HepG2 (cell line): ENCODE results near the gene FREM3. TPM values are rescaled to one million over a fixed set of nuclear protein-coding genes. Genes with fewer than 3 reads are reported as not detected.

Experiments
- ATAC-seq: fragments of 200-7000 bp; cut with Tn5 transposase; 3 replicates; pipeline ENCODE4 v1.9.1; 2020; ENCODE audit warnings: mild to moderate bottlenecking, moderate library complexity
- BruUV-seq: library from RNA; stranded (reverse); fragments of 400-500 nt; replicated peaks from 2 replicates; lab custom pipeline; 2021; lab: Mats Ljungman, UMichigan
- CTCF ChIA-PET: fragments of 300-600 bp; formaldehyde crosslinking; extraction: SDS; loops from one replicate; lab custom pipeline; 2021; ENCODE audit warnings: low total read pairs, inconsistent platforms, low intra/inter-chr PET ratio; lab: Yijun Ruan, JAX
- POLR2A ChIA-PET: fragments of 350-600 bp; sonication (Branson Sonifier 250); formaldehyde crosslinking; loops from one replicate; lab custom pipeline; 2020; ENCODE audit warnings: antibody characterized with exemption, inconsistent platforms; lab: Yijun Ruan, JAX
- DNase-seq: peaks from one replicate; pipeline ENCODE4 v3.0.0-alpha.2; 2015; ENCODE audit warnings: low spot score
- FAIRE-seq: peaks from 3 replicates; lab custom pipeline; 2011; peaks lifted over from hg19 to GRCh38; lab: Jason Lieb, UNC
- H2AFZ ChIP-seq: one replicate; pipeline ENCODE4 v1.6.1; 2011; ENCODE audit warnings: low read length, inconsistent platforms
- H3K27ac ChIP-seq: fragments of 300-600 bp; 3 replicates; pipeline ENCODE4 v1.8.0; 2011; ENCODE audit warnings: mixed run types, mild to moderate bottlenecking, mixed read lengths, low read length, inconsistent platforms; ENCODE audit not compliant: insufficient read depth; ENCODE audit errors: extremely low read length
- H3K27me3 ChIP-seq, 2 experiments: fragments of 200-600 bp in 1 of 2; 2 replicates in 1 of 2; 3 replicates in 1 of 2; pipeline versions ENCODE4 v1.6.0 to v1.8.0; 2011; ENCODE audit warnings: low read length in 2 of 2, mild to moderate bottlenecking in 2 of 2, moderate library complexity in 2 of 2, inconsistent platforms in 1 of 2; ENCODE audit not compliant: insufficient read depth in 2 of 2, control insufficient read depth in 1 of 2
- H3K36me3 ChIP-seq, 2 experiments: fragments of 200-600 bp in 1 of 2; replicated peaks in 1 of 2; 2 replicates in 1 of 2; 3 replicates in 1 of 2; pipeline versions ENCODE4 v1.5.1 to v1.8.0; 2011; ENCODE audit warnings: low read length in 2 of 2, inconsistent platforms in 1 of 2; ENCODE audit not compliant: insufficient read depth in 2 of 2, control insufficient read depth in 1 of 2
- H3K4me1 ChIP-seq: 2 replicates; pipeline ENCODE4 v1.5.1; 2012; ENCODE audit warnings: low read length, inconsistent platforms; ENCODE audit not compliant: insufficient read depth
- H3K4me2 ChIP-seq: 2 replicates; pipeline ENCODE4 v1.6.0; 2011; ENCODE audit warnings: low read depth, low read length, inconsistent platforms
- H3K4me3 ChIP-seq, 3 experiments: fragments of 200-600 bp in 1 of 3; sonication (generic), shearing (Covaris generic) in 1 of 3; replicated peaks in 1 of 3; 2 replicates each; pipeline ENCODE4 v1.5.1; 2011 to 2016; ENCODE audit warnings: low read length in 3 of 3, inconsistent platforms in 2 of 3, low read depth in 2 of 3, mild to moderate bottlenecking in 2 of 3, control low read depth in 1 of 3, mixed read lengths in 1 of 3; ENCODE audit not compliant: insufficient read depth in 1 of 3
- H3K79me2 ChIP-seq: one replicate; pipeline ENCODE4 v1.6.1; 2011; ENCODE audit warnings: low read length, inconsistent platforms; ENCODE audit not compliant: insufficient read depth
- H3K9ac ChIP-seq: 2 replicates; pipeline ENCODE4 v1.6.0; 2011; ENCODE audit warnings: mild to moderate bottlenecking, low read depth, low read length, inconsistent platforms; ENCODE audit not compliant: insufficient read depth
- H3K9me3 ChIP-seq: 2 replicates; pipeline ENCODE4 v1.5.1; 2012; ENCODE audit warnings: mild to moderate bottlenecking, low read length
- H4K20me1 ChIP-seq: 2 replicates; pipeline ENCODE4 v1.6.0; 2011; ENCODE audit warnings: inconsistent platforms, mild to moderate bottlenecking, low read length, moderate library complexity; ENCODE audit not compliant: insufficient read depth
- ARNT ChIP-seq: fragments of 450-650 bp; IDR thresholded peaks from 2 replicates; pipeline ENCODE4 v1.6.1; 2017
- CTCF ChIP-seq: sonication (generic); formaldehyde crosslinking; IDR thresholded peaks from 2 replicates; pipeline ENCODE4 v1.5.0; 2020; ENCODE audit warnings: mild to moderate bottlenecking, missing genetic modification reagents, moderate library complexity
- HHEX ChIP-seq: IDR thresholded peaks from 2 replicates; pipeline ENCODE4 v1.6.1; 2016; ENCODE audit warnings: control low read depth
- TFDP1 ChIP-seq: IDR thresholded peaks from 2 replicates; pipeline ENCODE4 v1.6.1; 2016; ENCODE audit warnings: missing compliant biosample characterization, missing genetic modification reagents, borderline replicate concordance
- ZIK1 ChIP-seq: sonication (generic); formaldehyde crosslinking; IDR thresholded peaks from 2 replicates; pipeline ENCODE4 v1.5.0; 2020; ENCODE audit warnings: mild to moderate bottlenecking, low read depth, missing genetic modification reagents, borderline replicate concordance
- ZNF407 ChIP-seq: sonication (generic); formaldehyde crosslinking; IDR thresholded peaks from one replicate; pipeline ENCODE4 v1.5.1; 2020; ENCODE audit warnings: mild to moderate bottlenecking, missing genetic modification reagents; ENCODE audit errors: not compliant biosample characterization
- in situ Hi-C: cut with HindIII; loops from 2 replicates; pipeline ENCODE4 v1.10.0; 2017; ENCODE audit warnings: low pct_unique_long_range_greater_than_20kb; ENCODE audit not compliant: extremely low pct_ligation_motif_present
- intact Hi-C: fragments of 100-400 bp; cut with micrococcal nuclease; formaldehyde crosslinking; loops from one replicate; pipeline ENCODE4 v1.10.0; 2022; ENCODE audit not compliant: unreplicated experiment
- polyA plus RNA-seq, 8 experiments: library from polyadenylated mRNA; depleted of rRNA in 3 of 8; stranded (reverse) in 7 of 8; unstranded in 1 of 8; fragments of >200 nt; fragmentation: Illumina TruSeq in 4 of 8; extraction: Trizol in 4 of 8; gene quantifications; 2 replicates each; pipeline versions ENCODE4 v1.2.1 to v1.2.3, GENCODE V29; 2011 to 2016; ENCODE audit warnings: low read depth in 4 of 8, missing spikeins in 1 of 8, mixed read lengths in 1 of 8; ENCODE audit not compliant: insufficient read depth in 1 of 8
- total RNA-seq, 5 experiments: library from RNA; depleted of rRNA; stranded (reverse); fragments of >200 nt; fragmentation: Illumina TruSeq; extraction: Trizol; gene quantifications; 2 replicates each; pipeline ENCODE4 v1.2.3, GENCODE V29; 2016; ENCODE audit warnings: low read depth in 1 of 5

The FREM3 gene
- total and polyA plus RNA-seq, 2 of the 13 experiments (the other 11 are each of a cell fraction or from before 2014, with no cell fraction given), result not detected

GRCh38 chr4:143643399-143643798 lies 57.1 kb downstream of the FREM3 start:
- ATAC-seq, result no peak
- H3K27ac ChIP-seq, result no peak overlapping the region
- BruUV-seq, result no TSS peak
- H3K9ac ChIP-seq, result no peak overlapping the region
- ChIA-PET CTCF (no interaction called here), POLR2A (no interaction called here)
- peaks cover 12% of the 10 kb centered on the region for H3K9me3 ChIP-seq
- no peaks in the 10 kb centered on the region for H3K36me3 ChIP-seq
- no peak overlapping the region for H3K4me3 ChIP-seq
- no peaks in the 10 kb centered on the region for H4K20me1 ChIP-seq
- H3K79me2 ChIP-seq, result no peaks in the 10 kb centered on the region
- H3K27me3 ChIP-seq, result no peaks in the 10 kb centered on the region
- H3K4me1 ChIP-seq, result no peaks in the 10 kb centered on the region
- no peak for TF ChIP-seq CTCF (CRISPR knock-in tag)
- no peak for TF ChIP-seq HHEX (CRISPR knock-in tag)
- TF ChIP-seq ZIK1 (CRISPR knock-in tag), result no peak
- no peak for TF ChIP-seq ARNT
- TF ChIP-seq TFDP1 (CRISPR knock-in tag), result no peak
- no peak for TF ChIP-seq ZNF407 (CRISPR knock-in tag)
- no peak overlapping the region for H2AFZ ChIP-seq
- DNase-seq, result no peak
- intact Hi-C loops (no loop called here), in situ Hi-C loops (no loop called here)
- no peak overlapping the region for H3K4me2 ChIP-seq
- no peak for FAIRE-seq
